ENCODE measurements around the gene CCL17. TPM values are rescaled to one million over a fixed set of nuclear protein-coding genes. Genes with fewer than 3 reads are reported as not detected.

Gene CCL17
- total RNA-seq, 6 experiments from 2014 or later = not detected

DNA sequence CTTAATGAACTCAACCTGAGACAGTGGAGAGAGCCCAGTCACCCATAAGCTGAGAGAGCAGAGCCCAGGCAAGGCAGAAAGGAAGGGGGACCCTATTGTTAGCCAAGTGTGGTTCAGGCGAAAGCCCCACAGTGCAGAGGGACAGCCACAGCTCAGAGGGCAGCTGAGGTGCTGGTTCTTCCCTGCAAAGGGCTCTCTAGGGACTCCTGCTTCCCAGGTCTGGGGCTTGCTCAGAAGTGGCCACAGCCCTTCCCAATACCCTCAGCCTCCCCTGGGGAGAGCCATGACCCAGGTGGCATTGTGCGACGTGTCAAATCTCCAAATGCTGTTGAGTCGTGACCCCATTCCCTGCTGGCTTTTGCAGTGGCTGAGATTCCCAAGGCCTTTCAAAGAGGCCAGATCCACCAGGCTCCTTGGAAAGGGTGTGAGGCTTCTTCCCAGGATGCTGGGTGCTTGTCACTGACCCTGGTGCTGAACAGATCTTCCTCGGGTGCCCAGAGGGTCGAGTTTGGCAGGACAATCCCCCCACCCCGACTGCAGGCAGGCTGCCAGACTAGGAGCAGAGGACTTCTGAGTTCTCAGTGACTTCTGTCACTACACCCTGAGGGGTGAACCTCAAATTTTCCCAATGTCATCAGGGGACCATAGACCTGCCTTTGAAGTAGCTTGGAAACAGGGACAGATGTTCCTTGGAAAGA, 2.5 kb upstream of the CCL17 start:
- no peaks in the 10 kb centered on the region for H3K36me3 Mint-ChIP-seq (ENCODE audit: low read depth)
- no peak for TF ChIP-seq CTCF (IDR thresholded peaks at IDR 0.05)
- no peak for DNase-seq
- H3K9me3 Mint-ChIP-seq = no peaks in the 10 kb centered on the region
- H3K4me3 Mint-ChIP-seq = no peak overlapping the region
- no peaks in the 10 kb centered on the region for H3K4me1 Mint-ChIP-seq (ENCODE audit: low read depth)
- H3K27ac Mint-ChIP-seq = no peak overlapping the region
- H3K27me3 Mint-ChIP-seq (ENCODE audit: insufficient read depth) = peaks cover 40% of the 10 kb centered on the region

- no peak overlapping the region for H3K27ac Mint-ChIP-seq
- H3K27me3 Mint-ChIP-seq (ENCODE audit: insufficient read depth) = peaks cover 25% of the 10 kb centered on the region
- H3K4me3 Mint-ChIP-seq = no peak overlapping the region
- DNase-seq = no peak
- H3K4me1 Mint-ChIP-seq (ENCODE audit: low read depth) = no peaks in the 10 kb centered on the region
- no peak for TF ChIP-seq CTCF (IDR thresholded peaks at IDR 0.05)
- H3K9me3 Mint-ChIP-seq = no peaks in the 10 kb centered on the region
- H3K36me3 Mint-ChIP-seq (ENCODE audit: low read depth) = no peaks in the 10 kb centered on the region
Observed at GRCh38 chr16:57405097-57405496, 530 bp downstream of the CCL17 start.

DNA sequence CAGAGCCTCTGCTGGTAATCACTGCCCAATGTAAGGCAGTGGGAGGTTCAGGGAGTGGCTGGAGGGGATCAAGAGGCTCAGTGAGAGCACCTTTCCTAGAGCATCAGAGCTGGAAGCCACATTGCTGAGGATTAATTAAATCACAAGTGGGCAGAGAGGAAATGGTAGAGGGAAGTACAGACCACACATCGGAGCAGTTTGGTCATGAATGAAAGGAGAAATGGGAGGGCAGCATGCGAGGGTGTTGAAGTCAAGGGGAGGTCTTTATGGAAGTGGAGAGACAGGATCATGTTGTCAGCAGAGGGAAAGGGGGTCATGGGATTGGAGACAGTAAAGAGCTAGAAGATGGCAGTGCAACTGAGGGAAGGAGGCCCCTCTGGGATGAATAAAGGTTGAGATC, 2.3 kb downstream of the CCL17 start:
- TF ChIP-seq CTCF (IDR thresholded peaks at IDR 0.05) = no peak
- Mint-ChIP-seq H3K4me1 (ENCODE audit: low read depth) (no peaks in the 10 kb centered on the region), H3K36me3 (ENCODE audit: low read depth) (no peaks in the 10 kb centered on the region), H3K27ac (no peak overlapping the region), H3K27me3 (ENCODE audit: insufficient read depth) (peaks cover 33% of the 10 kb centered on the region), H3K4me3 (no peak overlapping the region), H3K9me3 (no peaks in the 10 kb centered on the region)
- no peak for DNase-seq

DNA sequence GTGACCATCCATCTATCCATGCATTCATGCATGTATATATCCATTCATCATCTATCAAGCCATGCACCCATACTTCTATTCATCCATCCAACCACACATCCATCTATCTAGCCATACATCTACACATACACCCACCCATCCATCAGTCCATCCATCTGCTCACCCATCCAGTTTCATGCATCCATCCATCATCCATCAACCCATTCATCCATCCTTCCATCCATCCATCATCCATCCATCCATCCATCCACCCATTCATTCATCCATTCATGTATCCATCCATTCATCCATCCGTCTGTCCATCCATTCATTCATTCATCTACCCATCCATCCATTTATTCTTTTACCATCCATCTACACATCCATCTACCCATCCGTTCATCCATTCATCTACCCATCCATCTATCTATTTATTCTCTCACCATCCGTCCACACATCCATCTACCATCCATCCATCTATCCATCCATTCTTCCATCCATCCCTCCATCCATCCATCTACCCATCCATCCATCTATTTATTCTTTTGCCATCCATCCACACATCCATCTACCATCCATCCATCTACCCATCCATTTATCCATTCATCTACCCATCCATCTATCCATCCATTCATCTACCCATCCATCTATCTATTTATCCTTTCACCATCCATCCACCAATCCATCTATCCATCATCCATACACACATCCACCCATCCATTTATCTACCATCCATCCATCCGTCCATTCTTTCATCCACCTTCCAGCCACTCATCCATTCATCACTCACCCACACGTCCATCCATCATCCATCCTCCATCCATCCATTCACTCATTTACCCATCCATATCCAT, 3.2 kb downstream of the CCL17 start:
- Mint-ChIP-seq H3K4me1 (ENCODE audit: low read depth) (no peaks in the 10 kb centered on the region), H3K27me3 (ENCODE audit: insufficient read depth) (peaks cover 37% of the 10 kb centered on the region), H3K27ac (no peak overlapping the region), H3K36me3 (ENCODE audit: low read depth) (no peaks in the 10 kb centered on the region), H3K4me3 (no peak overlapping the region), H3K9me3 (no peaks in the 10 kb centered on the region)
- TF ChIP-seq CTCF (IDR thresholded peaks at IDR 0.05) = no peak
- DNase-seq = no peak

DNA sequence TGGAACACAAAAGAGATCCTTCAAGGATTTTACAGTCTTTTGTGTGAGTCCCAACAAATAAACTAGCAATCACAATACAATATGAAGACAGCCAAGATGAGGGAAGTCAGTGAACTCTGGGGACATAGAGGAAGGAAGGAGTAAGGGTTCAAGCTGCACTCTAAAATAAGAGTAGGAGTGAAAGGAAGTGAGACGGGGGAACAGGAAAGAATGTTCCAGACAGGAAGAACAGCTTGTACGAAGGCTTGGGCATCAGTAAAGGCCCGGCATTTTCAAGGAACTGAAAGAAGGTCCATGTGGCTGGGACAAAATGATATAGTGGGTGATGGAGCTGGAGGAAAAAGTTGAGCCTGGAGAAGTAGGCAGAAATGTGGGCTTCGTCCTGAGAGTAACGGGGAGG, 4.5 kb downstream of the CCL17 start:
- Mint-ChIP-seq H3K4me3 (no peak overlapping the region), H3K4me1 (ENCODE audit: low read depth) (no peaks in the 10 kb centered on the region), H3K27me3 (ENCODE audit: insufficient read depth) (peaks cover 37% of the 10 kb centered on the region), H3K27ac (no peak overlapping the region), H3K36me3 (ENCODE audit: low read depth) (no peaks in the 10 kb centered on the region), H3K9me3 (no peaks in the 10 kb centered on the region)
- no peak for DNase-seq
- TF ChIP-seq CTCF (IDR thresholded peaks at IDR 0.05) = no peak
